ENCODE measurements around the gene CCDC57.

Gene CCDC57

GRCh38 chr17:82236142-82236971 is 23.7 kb upstream of the CCDC57 start:
- DNase-seq (ENCODE audit: low read depth in 3 of 3): peak in 2 of 3 donors; percentile 49 to 66

DNA sequence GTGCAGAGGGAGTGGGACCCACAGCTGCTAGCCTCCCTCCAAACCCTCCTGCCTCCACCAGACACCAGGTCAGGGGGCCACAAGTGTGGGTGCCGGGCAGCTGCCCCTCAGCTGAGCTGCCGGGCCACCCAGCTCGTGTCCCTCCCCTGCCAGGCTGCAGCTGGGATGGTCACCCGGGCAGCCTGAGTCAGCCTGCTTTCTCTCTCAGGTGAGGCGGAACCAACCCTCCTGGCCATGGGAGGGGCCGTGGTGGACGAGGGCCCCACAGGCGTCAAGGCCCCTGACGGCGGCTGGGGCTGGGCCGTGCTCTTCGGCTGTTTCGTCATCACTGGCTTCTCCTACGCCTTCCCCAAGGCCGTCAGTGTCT is 23.1 kb upstream of the CCDC57 start:
- DNase-seq (ENCODE audit: low read depth in 3 of 3): no peak

DNA sequence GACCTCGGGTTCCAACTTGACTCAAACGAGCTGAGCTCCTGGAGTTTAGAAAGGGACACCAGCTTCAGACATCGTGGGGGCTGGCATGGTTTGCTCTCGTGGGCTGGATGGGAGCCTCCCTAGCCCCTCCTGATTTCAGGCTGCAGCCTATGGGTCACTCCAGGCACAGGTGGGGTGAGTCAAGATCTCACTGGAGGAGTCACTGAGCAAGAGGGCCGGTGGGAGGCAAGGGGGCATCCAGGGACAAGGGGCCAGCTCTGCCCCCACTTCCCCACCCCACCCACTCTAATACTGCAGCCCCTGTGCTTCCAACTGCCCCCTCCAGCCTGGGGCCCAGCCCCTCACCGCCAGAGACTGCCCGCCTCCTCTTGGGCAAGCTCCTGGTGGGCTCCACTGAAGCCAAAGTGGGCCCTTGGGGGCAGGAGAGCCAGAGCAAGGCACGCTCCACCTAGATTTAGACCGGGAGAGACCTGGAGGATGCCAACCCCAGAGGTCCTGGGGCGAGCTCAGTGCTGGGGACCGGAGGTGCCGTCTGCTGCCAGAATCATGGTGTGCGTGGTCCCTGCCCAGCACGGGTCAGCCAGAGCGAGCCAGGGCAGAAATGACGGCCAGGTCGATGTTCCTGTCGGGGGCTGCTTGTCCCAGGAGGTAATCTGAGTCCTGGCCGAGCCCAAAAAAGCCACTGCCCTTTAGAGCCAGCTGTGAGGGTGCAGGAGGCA is 22.6 kb upstream of the CCDC57 start:
- no peak for DNase-seq (ENCODE audit: low read depth in 3 of 3)

- DNase-seq (ENCODE audit: low read depth in 3 of 3): no peak
Measured at GRCh38 chr17:82234211-82235055, 21.8 kb upstream of the CCDC57 start.

DNA sequence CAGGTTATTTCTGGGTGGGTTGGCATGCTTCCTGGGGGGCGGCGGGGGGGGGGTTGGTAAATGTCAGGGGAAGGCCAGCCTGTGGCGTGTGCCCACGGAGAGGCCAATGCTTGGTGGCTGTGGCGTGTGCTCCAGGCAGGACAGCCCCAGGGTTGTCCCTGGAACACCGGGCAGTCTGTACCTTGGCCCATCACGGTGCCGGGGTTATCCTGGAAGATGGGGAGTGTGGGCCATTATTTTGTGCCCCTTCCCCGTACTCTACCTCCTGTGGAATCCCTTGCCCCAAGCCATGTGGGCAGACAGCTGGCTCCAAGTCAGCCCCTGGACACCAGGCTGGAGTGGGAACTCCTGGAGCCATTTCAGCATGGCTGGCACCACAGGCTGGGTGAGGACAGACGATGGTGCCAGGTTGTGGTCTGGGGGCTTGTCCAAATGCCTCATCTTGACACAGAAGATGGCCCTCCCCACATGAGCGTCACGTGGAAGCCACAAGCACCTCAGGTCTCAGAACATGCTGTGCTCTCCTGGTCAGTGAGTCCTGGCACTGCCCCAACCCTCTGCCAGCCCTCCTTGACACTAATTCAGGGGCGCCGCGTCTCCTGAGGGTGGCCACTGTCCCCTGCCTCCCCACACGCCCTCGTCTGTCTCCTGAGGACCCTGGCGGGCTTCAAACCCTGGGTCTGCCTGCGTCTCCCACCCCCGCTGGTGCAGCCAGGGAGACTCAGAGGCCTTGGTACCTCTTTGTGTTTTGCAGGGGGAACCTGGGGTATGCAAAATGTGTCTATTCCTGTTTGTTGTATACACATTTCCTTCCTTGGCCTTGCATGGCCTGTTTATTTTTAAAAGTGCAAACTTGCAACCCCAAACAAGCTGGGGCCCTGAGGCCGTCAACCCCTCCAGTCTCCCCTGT is 20.5 kb upstream of the CCDC57 start:
- DNase-seq (ENCODE audit: low read depth in 3 of 3): no peak

DNA sequence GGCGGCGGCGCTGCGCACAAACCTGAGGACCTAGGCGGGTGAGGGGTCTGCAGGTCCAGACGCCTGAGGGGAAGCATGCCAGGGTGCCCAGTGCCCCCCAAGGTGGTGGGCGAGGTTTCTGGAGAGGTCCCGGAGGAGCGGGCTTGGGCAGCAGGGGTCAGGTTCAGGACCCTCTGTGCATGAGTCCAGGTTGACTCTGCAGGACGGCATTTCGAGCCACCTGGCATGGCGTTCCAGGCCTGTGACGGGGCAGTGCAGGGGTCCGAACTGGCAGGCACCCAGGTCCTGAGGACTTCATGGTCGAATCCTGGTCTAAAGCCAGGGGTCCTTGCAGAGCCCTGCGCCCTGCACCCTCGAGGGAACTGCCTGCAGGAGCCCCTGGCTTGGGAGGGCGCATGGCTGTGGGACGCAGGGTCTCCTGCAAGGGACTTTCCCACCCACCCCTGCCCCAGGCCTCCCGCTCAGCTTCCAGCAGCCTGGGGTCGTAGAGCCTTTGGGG is 19.7 kb upstream of the CCDC57 start:
- DNase-seq (ENCODE audit: low read depth in 3 of 3): no peak

DNA sequence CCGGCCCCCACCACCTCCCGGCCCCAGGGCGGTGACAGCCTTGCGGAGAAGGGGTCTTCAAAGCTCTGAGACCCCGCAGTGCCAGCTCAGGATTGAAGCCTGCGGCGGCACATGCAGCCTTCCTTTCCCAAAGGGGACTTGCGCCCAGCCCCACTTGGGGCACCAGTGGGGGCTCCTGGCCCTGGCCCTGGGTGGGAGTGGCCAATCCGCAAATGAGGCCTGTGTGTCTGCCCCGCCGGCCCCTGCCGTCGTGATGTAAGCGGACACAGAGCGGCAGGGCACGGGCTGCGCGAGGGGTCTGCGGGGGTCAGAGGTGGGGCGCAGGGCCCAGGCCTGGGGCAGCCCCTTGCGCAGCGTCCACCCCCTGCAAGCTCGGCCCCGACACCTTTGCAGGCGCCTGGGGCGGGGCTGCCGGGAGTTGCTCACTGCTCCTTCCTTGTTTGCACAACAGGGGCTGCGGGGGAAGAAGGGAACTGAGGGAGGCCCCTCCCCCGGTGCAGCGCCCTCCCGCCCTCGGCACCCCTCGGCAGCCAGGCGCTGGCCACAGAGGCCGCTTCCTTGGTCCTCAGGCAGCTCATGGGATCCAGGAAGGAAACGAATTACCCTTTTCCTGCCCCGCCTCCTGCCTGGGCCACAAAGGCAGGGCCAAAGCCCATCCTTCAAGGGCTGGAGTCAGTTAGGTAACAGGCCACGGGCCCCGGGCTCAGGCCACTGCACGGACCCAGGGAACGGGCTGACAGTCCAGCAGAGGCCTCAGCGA is 19.1 kb upstream of the CCDC57 start:
- no peak for DNase-seq (ENCODE audit: low read depth in 3 of 3)

DNA sequence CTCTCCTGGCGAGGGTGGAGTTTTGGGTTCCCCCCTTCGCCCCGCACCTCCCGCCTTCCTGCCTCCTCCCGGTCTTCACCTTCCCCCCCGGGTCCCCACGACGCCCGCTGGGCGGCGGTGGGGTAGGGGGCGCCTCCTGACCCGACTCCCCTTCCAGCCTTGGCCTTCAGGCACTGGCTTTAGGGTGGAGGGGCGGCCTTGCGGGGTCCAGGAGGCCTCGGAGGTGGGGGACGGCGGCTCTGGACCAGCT is 18.6 kb upstream of the CCDC57 start:
- no peak for DNase-seq (ENCODE audit: low read depth in 3 of 3)

DNA sequence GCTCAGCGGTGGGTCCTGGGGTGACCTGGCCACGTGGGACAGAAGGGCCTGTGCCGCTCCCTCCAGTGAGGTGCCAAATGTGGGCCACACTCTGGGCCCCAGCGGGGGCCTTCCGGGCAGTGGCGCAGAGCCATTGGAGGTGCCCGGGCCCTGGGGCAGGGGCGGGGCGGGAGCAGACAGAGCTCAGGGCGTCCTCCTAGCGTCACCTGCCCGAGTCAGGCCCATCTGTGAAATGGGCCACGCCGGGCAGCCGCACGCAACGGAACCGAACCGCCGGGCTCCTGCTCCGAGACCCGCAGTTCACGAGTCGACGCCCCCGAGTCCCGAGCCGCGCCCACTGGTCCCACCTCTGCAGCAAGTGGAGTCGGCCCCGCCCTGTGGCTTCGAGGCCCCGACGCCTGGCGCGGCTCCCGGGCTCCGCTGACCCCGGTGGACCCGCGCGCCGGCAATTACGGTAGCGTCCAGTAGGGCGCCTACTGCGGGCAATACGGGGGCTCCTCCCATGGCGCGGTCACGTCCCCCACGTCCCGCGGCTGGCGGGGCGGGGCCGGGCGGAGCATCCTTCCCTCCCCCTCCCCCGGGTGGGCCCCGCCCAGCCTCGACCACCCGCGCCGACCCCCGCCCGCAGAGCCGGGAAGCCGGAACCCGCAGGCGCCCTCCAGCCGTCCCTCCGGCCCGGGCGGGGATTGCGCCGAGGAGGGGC is 18.1 kb upstream of the CCDC57 start:
- peak in 2 of 3 donors; percentile 48 to 62 for DNase-seq (ENCODE audit: low read depth in 3 of 3)

DNA sequence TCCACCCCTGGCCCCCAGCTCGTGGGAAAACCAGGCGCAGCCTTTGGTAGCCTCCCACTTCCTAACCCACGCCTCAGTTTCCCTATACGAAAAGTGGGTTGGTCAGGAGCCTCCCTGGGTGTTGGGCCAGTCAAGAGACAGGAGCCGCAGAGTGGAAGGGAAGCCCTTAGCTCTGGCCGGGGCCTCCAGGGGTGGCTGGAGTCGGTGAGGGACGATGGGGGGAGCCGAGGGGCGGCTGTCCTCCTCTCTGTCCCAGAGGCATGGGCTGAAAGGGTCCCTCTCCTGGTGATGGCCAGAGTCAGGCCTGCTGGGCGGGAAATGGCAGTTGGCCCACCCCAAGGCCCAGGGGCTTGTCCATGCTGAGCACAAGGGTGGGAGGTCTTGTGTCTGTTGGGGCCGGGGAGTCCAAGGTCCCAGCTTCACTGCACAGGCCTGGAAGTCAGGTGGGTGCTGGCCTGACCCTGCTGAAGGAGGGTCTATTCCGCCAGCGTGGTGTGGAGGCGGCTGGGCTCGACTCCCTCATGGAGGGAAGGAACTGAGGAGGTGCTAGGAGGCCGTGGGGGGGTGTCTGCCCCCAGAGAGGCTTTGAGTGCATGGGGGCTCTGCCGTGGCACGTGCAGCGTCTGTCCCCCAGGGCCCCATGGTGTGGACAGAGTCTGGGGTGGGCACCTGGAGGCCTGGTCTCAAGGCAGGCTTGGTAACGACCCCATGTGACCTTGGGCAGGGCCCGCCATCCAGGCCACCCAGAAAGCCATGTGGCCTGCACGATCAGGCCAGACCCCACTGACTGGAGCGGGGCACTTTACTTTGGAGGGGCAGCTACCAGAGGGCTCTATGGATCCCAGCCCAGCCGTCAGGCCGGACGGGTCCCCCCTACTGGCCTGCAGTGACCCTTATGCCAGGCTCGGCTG is 17.3 kb upstream of the CCDC57 start:
- no peak for DNase-seq (ENCODE audit: low read depth in 3 of 3)

- DNase-seq (ENCODE audit: low read depth in 3 of 3): no peak
Measured at GRCh38 chr17:82228842-82229697, 16.4 kb upstream of the CCDC57 start, which contains the start of gene SLC16A3. SLC16A3 (plus strand) TSS chr17:82229042; CDS start chr17:82236009, 6,967 bp downstream.

- no peak for DNase-seq (ENCODE audit: low read depth in 3 of 3)
Measured at GRCh38 chr17:82228278-82228841, 15.7 kb upstream of the CCDC57 start.

DNA sequence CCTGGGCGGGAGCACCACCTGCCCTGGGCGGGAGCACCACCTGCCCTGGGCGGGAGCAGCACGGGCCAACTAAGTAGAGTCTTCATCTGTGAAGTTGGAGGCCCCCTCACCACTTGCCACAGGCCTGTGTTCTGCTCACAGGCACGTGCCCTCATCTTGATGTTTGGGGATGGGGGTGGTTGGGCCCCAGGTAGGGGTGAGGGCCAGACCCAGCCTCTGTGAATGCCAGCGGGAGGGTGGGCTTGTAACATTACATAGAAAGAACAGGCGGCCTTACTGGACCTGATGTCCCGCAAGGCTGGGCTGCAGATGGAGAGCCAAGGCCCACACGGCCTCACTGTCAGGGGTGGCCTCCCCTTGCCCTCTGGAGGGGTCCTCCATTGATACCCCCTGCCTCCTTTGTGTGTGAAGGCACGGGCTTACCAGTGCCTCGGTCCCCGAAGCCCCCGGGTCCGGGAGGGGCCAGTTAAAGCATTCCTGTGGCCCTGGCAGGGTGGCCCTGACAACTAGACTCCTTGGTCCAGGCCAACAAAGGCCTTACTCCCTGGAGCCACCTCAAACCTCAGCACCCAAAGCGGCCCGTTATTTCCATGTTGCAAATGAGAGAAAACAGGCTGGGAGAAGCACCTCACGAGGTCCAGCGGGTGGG is 15.1 kb upstream of the CCDC57 start:
- DNase-seq (ENCODE audit: low read depth in 3 of 3): no peak

DNA sequence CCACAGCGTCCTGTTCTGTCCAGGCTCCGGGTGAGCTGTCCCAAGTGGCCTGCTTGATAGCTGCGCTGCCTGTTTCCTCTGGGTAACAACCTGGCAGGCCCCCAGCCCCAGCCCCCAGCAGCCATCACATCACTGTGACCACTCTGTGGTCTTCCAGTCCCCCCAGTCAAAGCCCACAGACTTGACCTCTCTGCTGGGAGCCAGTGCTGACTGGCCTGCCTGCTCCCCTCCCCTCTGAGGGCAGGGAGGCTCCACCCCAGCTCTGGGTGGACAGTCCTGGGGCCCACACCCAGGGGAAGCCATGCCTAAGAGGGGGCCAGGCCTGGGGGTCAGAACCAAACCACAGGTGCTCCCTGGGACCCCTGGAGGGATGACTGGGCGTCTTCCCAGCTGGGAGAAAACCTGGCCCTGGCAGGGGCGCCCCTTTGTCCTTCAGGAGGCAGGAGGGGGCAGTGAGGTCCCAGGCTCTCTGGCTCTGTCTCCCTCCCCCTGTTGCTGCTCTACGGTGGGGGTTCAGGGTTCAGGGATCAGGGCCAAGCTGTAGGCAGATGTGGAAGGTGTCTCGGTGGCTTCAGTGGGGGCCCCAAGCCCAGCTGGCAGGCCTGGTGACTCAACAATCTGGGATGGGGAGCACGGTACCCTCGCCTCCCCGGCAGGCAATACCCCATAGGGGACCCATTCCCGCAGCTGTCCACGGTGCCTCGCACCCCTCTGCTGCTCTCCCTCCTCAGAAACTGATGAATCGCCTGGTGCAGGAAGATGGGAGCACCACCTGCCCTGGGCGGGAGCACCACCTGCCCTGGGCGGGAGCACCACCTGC is 14.4 kb upstream of the CCDC57 start:
- no peak for DNase-seq (ENCODE audit: low read depth in 3 of 3)

DNA sequence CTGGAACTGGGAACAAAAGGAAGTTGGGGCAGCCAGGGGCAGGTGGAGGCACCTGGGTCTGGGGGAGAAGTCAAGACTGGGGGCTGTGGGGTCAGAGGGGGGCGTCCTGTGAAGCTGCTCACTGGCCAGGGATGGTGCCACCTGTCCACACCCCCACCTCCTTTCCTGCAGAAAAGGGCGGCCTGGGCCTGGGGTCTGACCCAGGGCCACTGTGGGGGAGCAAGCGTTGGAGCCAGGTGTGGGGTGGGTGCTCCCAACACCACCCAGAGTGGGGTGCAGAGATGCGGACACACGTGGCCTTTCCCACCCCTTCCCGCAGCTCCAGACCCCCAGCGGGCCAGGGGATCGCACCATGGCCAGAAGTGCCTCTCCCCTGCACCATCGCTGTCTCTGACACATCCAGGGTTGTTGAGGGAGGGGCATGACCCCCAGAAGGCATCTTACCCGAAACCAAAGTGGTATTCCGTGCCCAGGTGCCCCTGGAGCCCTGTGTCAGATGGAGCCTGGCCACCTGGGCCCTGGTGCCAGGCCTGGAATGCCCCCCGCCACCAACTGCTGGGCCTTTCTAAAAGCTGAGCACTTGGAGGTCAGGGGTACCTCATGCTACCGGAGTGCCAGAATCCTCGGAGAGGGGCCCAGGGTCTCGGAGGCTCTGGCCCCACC is 13.6 kb upstream of the CCDC57 start:
- DNase-seq (ENCODE audit: low read depth in 3 of 3): no peak

Data from stimulated activated CD4-positive, alpha-beta T cell treated with anti-CD3 and anti-CD28 coated beads, TNF-alpha, amount 100 ng/mL, for 48 hours (primary cell).